Measurements from ENCODE around the gene DIO1. TPM values are rescaled to one million over a fixed set of nuclear protein-coding genes. Genes with fewer than 3 reads are reported as not detected.

DIO1 gene
- polyA plus RNA-seq, 3 donors: 0.22 to 0.73 TPM; not detected in 1

DNA sequence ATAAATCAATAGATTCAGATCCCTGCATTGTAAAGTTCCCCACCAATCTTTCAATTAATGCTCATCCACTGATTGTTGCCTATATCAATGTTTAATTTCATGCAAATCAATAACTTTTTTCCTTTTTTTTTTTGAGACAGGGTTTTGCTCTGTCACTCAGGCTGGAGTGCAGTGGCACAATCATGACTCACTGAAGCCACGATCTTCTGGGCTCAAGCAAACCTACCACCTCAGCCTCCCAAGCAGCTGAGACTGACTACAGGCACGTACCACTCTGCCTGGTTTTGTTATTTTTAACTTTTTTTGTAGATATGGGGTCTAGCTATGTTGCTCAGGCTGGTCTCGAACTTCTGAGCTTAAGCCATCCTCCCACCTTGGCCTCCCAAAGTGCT is 25.7 kb downstream of the DIO1 start:
- no peak for DNase-seq
- no peak overlapping the region for H3K27ac ChIP-seq (ENCODE audit: low read depth in 1 of 2, low read length in 2 of 2)
- no peaks in the 10 kb centered on the region for H3K9me3 ChIP-seq (replicated peaks in 1 of 2; ENCODE audit: control insufficient read depth in 1 of 2, insufficient read depth in 1 of 2, low read length in 2 of 2)
- no peak overlapping the region for H3K4me3 Mint-ChIP-seq
- no peaks in the 10 kb centered on the region for H3K27me3 ChIP-seq (ENCODE audit: control insufficient read depth in 2 of 2, insufficient read depth in 2 of 2, low read length in 2 of 2)
- no peaks in the 10 kb centered on the region for H3K4me1 ChIP-seq (ENCODE audit: control insufficient read depth in 1 of 2, insufficient read depth in 2 of 2, low read length in 2 of 2)
- H3K36me3 ChIP-seq (replicated peaks in 1 of 2; ENCODE audit: control insufficient read depth in 1 of 2, insufficient read depth in 2 of 2, low read length in 2 of 2): peaks cover 20 to 83% of the 10 kb centered on the region in 2 donors
- no peaks in the 10 kb centered on the region for H3K4me1 Mint-ChIP-seq
- H3K27me3 Mint-ChIP-seq (ENCODE audit: low read depth in 3 of 3): peaks cover 0 to 1% (median 0%) of the 10 kb centered on the region in 3 donors
- intact Hi-C loops (cut with micrococcal nuclease): no loop called here
- no peak overlapping the region for H3K4me2 ChIP-seq (replicated peaks; ENCODE audit: extremely low read depth, low read length, poor library complexity, severe bottlenecking)
- H4K20me1 ChIP-seq (ENCODE audit: insufficient read depth, low read length): no peaks in the 10 kb centered on the region
- TF ChIP-seq, protein P1, sequence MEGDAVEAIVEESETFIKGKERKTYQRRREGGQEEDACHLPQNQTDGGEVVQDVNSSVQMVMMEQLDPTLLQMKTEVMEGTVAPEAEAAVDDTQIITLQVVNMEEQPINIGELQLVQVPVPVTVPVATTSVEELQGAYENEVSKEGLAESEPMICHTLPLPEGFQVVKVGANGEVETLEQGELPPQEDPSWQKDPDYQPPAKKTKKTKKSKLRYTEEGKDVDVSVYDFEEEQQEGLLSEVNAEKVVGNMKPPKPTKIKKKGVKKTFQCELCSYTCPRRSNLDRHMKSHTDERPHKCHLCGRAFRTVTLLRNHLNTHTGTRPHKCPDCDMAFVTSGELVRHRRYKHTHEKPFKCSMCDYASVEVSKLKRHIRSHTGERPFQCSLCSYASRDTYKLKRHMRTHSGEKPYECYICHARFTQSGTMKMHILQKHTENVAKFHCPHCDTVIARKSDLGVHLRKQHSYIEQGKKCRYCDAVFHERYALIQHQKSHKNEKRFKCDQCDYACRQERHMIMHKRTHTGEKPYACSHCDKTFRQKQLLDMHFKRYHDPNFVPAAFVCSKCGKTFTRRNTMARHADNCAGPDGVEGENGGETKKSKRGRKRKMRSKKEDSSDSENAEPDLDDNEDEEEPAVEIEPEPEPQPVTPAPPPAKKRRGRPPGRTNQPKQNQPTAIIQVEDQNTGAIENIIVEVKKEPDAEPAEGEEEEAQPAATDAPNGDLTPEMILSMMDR (IDR thresholded peaks at IDR 0.05): no peak
- no peak overlapping the region for H3K9ac ChIP-seq (ENCODE audit: insufficient read depth, low read length, poor library complexity, severe bottlenecking)
- H3K79me2 ChIP-seq (ENCODE audit: insufficient read depth, low read length): no peaks in the 10 kb centered on the region
- H3K9me3 Mint-ChIP-seq: no peaks in the 10 kb centered on the region
- no peak overlapping the region for H3K4me3 ChIP-seq (replicated peaks in 1 of 3; ENCODE audit: low read depth in 2 of 3, low read length in 3 of 3)
- no CpG with 5 or more reads among the region's 3 CpGs for WGBS (ENCODE audit: insufficient coverage)
- H2AFZ ChIP-seq (ENCODE audit: insufficient read depth, low read depth, low read length, poor library complexity, severe bottlenecking): no peak overlapping the region
- peaks cover 41 to 58% of the 10 kb centered on the region in 2 donors for H3K36me3 Mint-ChIP-seq
- peak overlapping the region in 1 of 7 donors; percentile 29 for H3K27ac Mint-ChIP-seq

GRCh38 chr1:53927376-53927881 is 33.4 kb downstream of the DIO1 start:
- Histone ChIP-seq H4K20me1 (ENCODE audit: insufficient read depth, low read length) (no peaks in the 10 kb centered on the region), H3K79me2 (ENCODE audit: insufficient read depth, low read length) (no peaks in the 10 kb centered on the region), H3K27ac (ENCODE audit: low read depth in 1 of 2, low read length in 2 of 2) (no peak overlapping the region), H3K9me3 (replicated peaks in 1 of 2; ENCODE audit: control insufficient read depth in 1 of 2, insufficient read depth in 1 of 2, low read length in 2 of 2) (peaks cover 0 to 4% of the 10 kb centered on the region in 2 donors), H3K27me3 (ENCODE audit: control insufficient read depth in 2 of 2, insufficient read depth in 2 of 2, low read length in 2 of 2) (no peaks in the 10 kb centered on the region), H3K4me3 (replicated peaks in 1 of 3; ENCODE audit: low read depth in 2 of 3, low read length in 3 of 3) (no peak overlapping the region), H2AFZ (ENCODE audit: insufficient read depth, low read depth, low read length, poor library complexity, severe bottlenecking) (no peak overlapping the region), H3K4me2 (replicated peaks; ENCODE audit: extremely low read depth, low read length, poor library complexity, severe bottlenecking) (no peak overlapping the region), H3K4me1 (ENCODE audit: control insufficient read depth in 1 of 2, insufficient read depth in 2 of 2, low read length in 2 of 2) (no peaks in the 10 kb centered on the region), H3K9ac (ENCODE audit: insufficient read depth, low read length, poor library complexity, severe bottlenecking) (no peak overlapping the region), H3K36me3 (replicated peaks in 1 of 2; ENCODE audit: control insufficient read depth in 1 of 2, insufficient read depth in 2 of 2, low read length in 2 of 2) (peaks cover 23 to 61% of the 10 kb centered on the region in 2 donors)
- DNase-seq: no peak
- Mint-ChIP-seq H3K4me3 (no peak overlapping the region), H3K9me3 (peaks cover 0 to 6% (median 4%) of the 10 kb centered on the region in 7 donors), H3K27me3 (ENCODE audit: low read depth in 3 of 3) (peaks cover 0 to 1% (median 0%) of the 10 kb centered on the region in 3 donors), H3K36me3 (peaks cover 45 to 76% of the 10 kb centered on the region in 2 donors), H3K27ac (no peak overlapping the region), H3K4me1 (no peaks in the 10 kb centered on the region)
- TF ChIP-seq, protein P1 (IDR thresholded peaks at IDR 0.05): no peak
- intact Hi-C loops (cut with micrococcal nuclease): no loop called here
- WGBS (ENCODE audit: insufficient coverage): no CpG with 5 or more reads among the region's 2 CpGs

All from CD14-positive monocyte (primary cell).